Muscle layer of colon (tissue), 2 donors: ENCODE data around the gene SLAMF6.
"Not testable (repeated sequence)": the region's sequence is repeated elsewhere in the genome, so short reads cannot be mapped to it uniquely, and the experiment has no call there.

Experiments used
- H3K27ac ChIP-seq: one replicate; pipeline ENCODE4 v1.7.0; 2013; ENCODE audit warnings: low read depth, mild to moderate bottlenecking, low read length, moderate library complexity
- H3K27me3 ChIP-seq, 2 donors: one replicate each; pipeline ENCODE4 v1.7.0; 2013; ENCODE audit warnings: low read length in 2 of 2, mild to moderate bottlenecking in 2 of 2; ENCODE audit not compliant: insufficient read depth in 2 of 2, control insufficient read depth in 1 of 2
- H3K36me3 ChIP-seq: one replicate; pipeline ENCODE4 v1.7.0; 2013; ENCODE audit warnings: mild to moderate bottlenecking, low read length; ENCODE audit not compliant: insufficient read depth
- H3K4me1 ChIP-seq: one replicate; pipeline ENCODE4 v1.7.0; 2013; ENCODE audit warnings: mild to moderate bottlenecking, low read length; ENCODE audit not compliant: insufficient read depth
- H3K4me3 ChIP-seq, 2 donors: one replicate each; pipeline ENCODE4 v1.7.0; 2013; ENCODE audit warnings: low read length in 2 of 2, low read depth in 1 of 2, mild to moderate bottlenecking in 1 of 2, moderate library complexity in 1 of 2
- H3K9ac ChIP-seq: one replicate; pipeline ENCODE4 v1.7.0; 2013; ENCODE audit warnings: low read length
- H3K9me3 ChIP-seq: one replicate; pipeline ENCODE4 v1.7.0; 2013; ENCODE audit warnings: mild to moderate bottlenecking, low read length
- donor health status: abdominal sarcoma.
- donor health status: Adenocarcinoma of cecum.

The SLAMF6 gene

DNA sequence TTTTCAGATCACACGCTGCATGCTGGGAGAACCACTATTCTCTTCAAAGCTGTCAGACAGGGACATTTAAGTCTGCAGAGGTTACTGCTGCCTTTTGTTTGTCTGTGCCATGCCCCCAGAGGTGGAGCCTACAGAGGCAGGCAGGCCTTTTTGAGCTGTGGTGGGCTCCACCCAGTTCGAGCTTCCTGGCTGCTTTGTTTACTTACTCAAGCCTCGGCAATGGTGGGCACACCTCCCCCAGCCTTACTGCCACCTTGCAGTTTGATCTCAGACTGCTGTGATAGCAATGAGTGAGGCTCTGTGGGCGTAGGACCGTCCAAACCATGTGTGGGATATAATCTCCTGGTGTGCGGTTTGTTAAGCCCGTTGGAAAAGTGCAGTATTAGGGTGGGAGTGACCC lies 42.3 kb downstream of the SLAMF6 start:
- H3K27ac ChIP-seq, H3K9me3 ChIP-seq, H3K27me3 ChIP-seq, H3K36me3 ChIP-seq, H3K9ac ChIP-seq, H3K4me3 ChIP-seq, H3K4me1 ChIP-seq: not testable (repeated sequence)

DNA sequence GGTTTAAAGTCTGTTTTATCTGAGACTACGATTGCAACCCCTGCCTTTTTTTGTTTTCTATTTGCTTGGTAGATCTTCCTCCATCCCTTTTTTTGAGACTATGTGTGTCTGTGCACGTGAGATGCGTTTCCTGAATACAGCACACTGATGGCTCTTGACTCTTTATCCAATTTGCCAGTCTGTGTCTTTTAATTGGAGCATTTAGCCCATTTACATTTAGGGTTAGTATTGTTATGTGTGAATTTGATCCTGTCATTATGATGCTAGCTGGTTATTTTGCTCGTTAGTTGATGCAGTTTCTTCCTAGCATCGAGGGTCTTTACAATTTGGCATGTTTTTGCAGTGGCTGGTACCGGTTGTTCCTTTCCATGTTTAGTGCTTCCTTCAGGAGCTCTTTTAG lies 44.0 kb downstream of the SLAMF6 start:
- not testable (repeated sequence) for H3K36me3 ChIP-seq, H3K27ac ChIP-seq, H3K4me3 ChIP-seq, H3K4me1 ChIP-seq, H3K9ac ChIP-seq, H3K27me3 ChIP-seq, H3K9me3 ChIP-seq

DNA sequence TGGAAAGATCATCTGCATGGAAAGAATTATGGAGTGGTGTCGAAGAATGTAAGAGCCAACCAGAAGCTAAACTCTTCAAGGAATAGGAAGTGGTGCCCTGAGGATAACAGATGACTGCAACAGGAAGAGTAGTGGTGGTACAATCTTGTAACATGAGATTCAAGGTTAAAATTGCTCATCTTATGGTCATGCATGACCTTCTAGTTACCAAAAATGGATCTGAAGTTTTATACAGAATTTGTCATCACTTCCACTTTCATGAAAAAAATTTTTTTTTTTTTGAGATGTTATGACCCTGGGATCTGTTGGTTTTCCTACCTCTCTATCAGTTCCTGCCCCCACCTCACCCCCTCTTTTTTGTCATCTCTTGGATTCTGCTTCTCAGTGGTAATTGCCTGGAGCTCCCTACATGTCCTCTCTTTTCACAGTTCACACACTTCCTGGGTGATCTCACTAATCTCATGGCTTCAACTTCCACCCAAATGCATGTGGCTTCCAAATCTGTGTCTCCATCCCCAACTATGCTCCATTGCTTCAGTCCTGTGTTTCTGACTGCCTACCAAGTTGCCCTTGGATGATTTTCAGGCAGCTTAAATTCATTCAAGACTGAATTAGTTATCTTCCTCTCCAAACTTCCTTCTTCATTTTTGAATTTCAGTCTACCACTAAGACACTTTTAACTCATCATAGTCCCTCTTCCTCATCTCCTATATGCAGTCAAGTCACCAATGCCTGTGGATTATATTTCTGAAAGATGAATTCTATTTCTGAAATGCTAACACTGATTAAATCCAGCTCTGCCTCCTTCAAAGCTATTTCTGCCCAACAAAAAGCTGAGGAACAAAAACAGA lies 48.4 kb downstream of the SLAMF6 start:
- Histone ChIP-seq H3K9me3 (no peaks in the 10 kb centered on the region), H3K36me3 (no peaks in the 10 kb centered on the region)

DNA sequence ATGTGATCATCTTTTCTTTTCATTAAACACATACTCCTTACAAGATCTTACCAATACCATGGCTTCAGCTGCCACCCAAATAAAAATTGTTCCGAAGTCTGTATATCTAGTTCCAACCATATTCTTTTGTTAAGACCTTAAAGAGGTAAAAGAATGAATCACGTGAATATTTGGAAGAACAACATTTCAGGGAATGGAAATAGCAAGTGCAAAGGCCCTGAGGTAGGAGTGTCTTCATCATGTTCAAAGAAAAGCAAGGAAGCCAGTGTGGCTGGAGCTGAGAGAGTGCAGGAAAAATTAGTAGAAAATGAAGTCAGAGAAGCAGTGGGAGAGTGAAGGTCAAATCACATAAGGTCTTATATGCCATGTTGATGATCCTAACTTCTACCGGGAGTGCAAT lies 50.9 kb downstream of the SLAMF6 start:
- Histone ChIP-seq H3K4me1 (no peaks in the 10 kb centered on the region), H3K9me3 (no peaks in the 10 kb centered on the region), H3K27ac (no peak overlapping the region), H3K4me3 (no peak overlapping the region), H3K36me3 (no peaks in the 10 kb centered on the region), H3K9ac (no peak overlapping the region), H3K27me3 (no peaks in the 10 kb centered on the region)

More for the DNA sequence above, 48.4 kb downstream of the SLAMF6 start:
- H3K27ac ChIP-seq, result no peak overlapping the region
- H3K27me3 ChIP-seq, result no peaks in the 10 kb centered on the region
- no peaks in the 10 kb centered on the region for H3K4me1 ChIP-seq
- H3K9ac ChIP-seq, result no peak overlapping the region
- no peak overlapping the region for H3K4me3 ChIP-seq

- no peak overlapping the region for H3K9ac ChIP-seq
- H3K4me1 ChIP-seq, result no peaks in the 10 kb centered on the region
- no peak overlapping the region for H3K4me3 ChIP-seq
- H3K9me3 ChIP-seq, result no peaks in the 10 kb centered on the region
- H3K27ac ChIP-seq, result no peak overlapping the region
- no peaks in the 10 kb centered on the region for H3K27me3 ChIP-seq
- H3K36me3 ChIP-seq, result no peaks in the 10 kb centered on the region
Measured at GRCh38 chr1:160471253-160471652, 51.8 kb downstream of the SLAMF6 start.

GRCh38 chr1:160467576-160467975 lies 55.5 kb downstream of the SLAMF6 start:
- Histone ChIP-seq H3K27ac (no peak overlapping the region), H3K27me3 (no peaks in the 10 kb centered on the region)

DNA sequence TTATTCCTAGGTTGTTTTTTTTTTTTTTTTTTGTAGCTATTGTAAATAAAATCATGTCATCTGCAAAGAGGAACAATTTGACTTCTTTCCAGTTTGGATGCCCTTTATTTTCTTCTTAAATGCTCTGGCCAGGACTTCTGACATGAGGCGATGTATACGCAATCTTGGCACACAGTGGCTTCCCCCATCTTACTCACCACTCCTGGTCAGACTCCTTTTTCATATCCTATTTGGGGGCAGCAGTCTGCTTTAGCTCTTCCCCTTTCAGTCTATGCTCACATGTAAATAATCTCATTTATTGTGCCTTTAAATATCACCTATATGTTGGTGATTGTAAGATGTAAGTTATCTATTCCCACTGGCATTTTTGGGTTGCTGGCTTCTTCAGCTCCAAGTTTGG lies 56.1 kb downstream of the SLAMF6 start:
- Histone ChIP-seq H3K27me3 (no peaks in the 10 kb centered on the region), H3K4me1 (no peaks in the 10 kb centered on the region), H3K4me3 (no peak overlapping the region), H3K36me3 (no peaks in the 10 kb centered on the region), H3K9ac (no peak overlapping the region), H3K9me3 (no peaks in the 10 kb centered on the region), H3K27ac (no peak overlapping the region)

More at GRCh38 chr1:160467576-160467975, 55.5 kb downstream of the SLAMF6 start:
- no peak overlapping the region for H3K9ac ChIP-seq
- no peak overlapping the region for H3K4me3 ChIP-seq
- H3K36me3 ChIP-seq, result no peaks in the 10 kb centered on the region
- H3K9me3 ChIP-seq, result no peaks in the 10 kb centered on the region
- no peaks in the 10 kb centered on the region for H3K4me1 ChIP-seq

DNA sequence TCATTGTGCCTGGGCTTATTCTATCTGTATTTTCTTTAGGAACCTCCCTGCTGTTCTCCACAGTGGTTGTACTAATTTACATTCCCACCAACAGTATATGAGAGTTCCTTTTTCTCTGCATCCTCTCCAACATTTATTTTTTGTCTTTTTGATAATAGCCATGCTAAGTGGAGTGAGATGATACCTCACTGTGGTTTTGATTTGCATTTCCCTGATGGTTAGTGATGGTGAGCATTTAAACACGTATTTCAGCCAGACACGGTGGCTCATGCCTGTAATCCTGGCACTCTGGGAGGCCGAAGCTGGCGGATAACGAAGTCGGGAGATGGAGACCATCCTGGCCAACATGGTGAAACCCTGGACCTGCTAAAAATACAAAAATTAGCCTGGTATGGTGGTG lies 57.9 kb downstream of the SLAMF6 start:
- Histone ChIP-seq H3K36me3 (no peaks in the 10 kb centered on the region), H3K4me1 (no peaks in the 10 kb centered on the region), H3K9ac (no peak overlapping the region), H3K27me3 (no peaks in the 10 kb centered on the region), H3K4me3 (no peak overlapping the region), H3K9me3 (no peaks in the 10 kb centered on the region), H3K27ac (no peak overlapping the region)

GRCh38 chr1:160460683-160461287 lies 62.3 kb downstream of the SLAMF6 start:
- Histone ChIP-seq H3K4me1 (no peaks in the 10 kb centered on the region), H3K27ac (no peak overlapping the region), H3K4me3 (no peak overlapping the region), H3K9ac (no peak overlapping the region), H3K9me3 (no peaks in the 10 kb centered on the region), H3K36me3 (no peaks in the 10 kb centered on the region), H3K27me3 (no peaks in the 10 kb centered on the region)

DNA sequence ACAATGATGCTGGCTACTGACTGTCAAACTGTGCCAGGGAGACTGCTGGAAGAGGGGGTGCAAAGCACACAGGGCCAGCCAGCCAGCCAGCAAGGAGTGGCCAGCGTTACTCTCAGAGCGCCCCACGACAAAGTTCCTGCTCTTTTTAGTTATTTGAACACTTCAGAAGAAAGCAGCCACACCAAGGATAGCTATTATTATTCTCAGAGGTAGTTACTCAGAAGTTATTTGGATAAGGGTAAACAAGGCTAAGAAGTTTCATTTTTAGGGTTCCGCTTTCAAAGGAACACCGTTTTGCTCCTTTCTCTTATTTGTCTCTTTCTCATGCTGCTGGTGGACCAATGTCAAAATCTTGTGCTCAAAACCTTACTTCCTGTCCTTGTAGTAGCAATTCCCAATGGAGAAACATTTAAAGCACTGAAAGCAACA lies 62.8 kb downstream of the SLAMF6 start:
- Histone ChIP-seq H3K9ac (no peak overlapping the region), H3K27ac (no peak overlapping the region), H3K36me3 (no peaks in the 10 kb centered on the region), H3K4me1 (no peaks in the 10 kb centered on the region), H3K27me3 (no peaks in the 10 kb centered on the region), H3K9me3 (no peaks in the 10 kb centered on the region), H3K4me3 (no peak overlapping the region)

DNA sequence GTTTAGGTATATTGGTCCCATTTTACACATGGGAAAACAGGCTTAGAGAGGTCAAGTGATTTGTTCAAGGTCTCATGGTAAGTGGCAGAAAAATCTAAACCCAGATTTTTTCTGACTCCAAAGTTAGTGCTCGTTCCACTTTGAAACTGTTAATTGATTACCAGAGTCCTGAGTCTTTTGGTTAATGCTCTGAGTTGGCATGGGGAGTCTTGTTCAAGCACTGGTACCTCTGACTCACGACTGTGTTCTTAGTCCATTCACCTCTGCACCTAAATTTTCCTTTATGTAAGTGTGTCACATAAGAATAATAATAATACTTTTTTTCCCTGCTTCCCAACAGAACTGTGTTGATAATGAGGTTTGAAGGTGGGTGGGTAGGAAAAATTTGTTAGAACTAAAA lies 63.4 kb downstream of the SLAMF6 start:
- Histone ChIP-seq H3K27me3 (no peaks in the 10 kb centered on the region), H3K36me3 (no peaks in the 10 kb centered on the region)

GRCh38 chr1:160459056-160459455 lies 64.0 kb downstream of the SLAMF6 start:
- Histone ChIP-seq H3K27me3 (no peaks in the 10 kb centered on the region), H3K4me1 (no peaks in the 10 kb centered on the region), H3K9ac (no peak overlapping the region), H3K36me3 (no peaks in the 10 kb centered on the region), H3K9me3 (no peaks in the 10 kb centered on the region), H3K27ac (no peak overlapping the region), H3K4me3 (no peak overlapping the region)

More for the DNA sequence above, 63.4 kb downstream of the SLAMF6 start:
- Histone ChIP-seq H3K4me1 (no peaks in the 10 kb centered on the region), H3K9ac (no peak overlapping the region), H3K9me3 (no peaks in the 10 kb centered on the region), H3K27ac (no peak overlapping the region), H3K4me3 (no peak overlapping the region)
